Stimulated activated CD4-positive, alpha-beta T cell treated with anti-CD3 and anti-CD28 coated beads, Interleukin-4, amount 100 ng/mL, for 1 hour (primary cell): Measurements from ENCODE around the gene SLC44A1.
"Not testable (repeated sequence)": the region's sequence is repeated elsewhere in the genome, so short reads cannot be mapped to it uniquely, and the experiment has no call there.

Source experiments
- DNase-seq: peaks from one replicate; pipeline ENCODE4 v3.0.0-alpha.2; 2020

SLC44A1 gene

DNA sequence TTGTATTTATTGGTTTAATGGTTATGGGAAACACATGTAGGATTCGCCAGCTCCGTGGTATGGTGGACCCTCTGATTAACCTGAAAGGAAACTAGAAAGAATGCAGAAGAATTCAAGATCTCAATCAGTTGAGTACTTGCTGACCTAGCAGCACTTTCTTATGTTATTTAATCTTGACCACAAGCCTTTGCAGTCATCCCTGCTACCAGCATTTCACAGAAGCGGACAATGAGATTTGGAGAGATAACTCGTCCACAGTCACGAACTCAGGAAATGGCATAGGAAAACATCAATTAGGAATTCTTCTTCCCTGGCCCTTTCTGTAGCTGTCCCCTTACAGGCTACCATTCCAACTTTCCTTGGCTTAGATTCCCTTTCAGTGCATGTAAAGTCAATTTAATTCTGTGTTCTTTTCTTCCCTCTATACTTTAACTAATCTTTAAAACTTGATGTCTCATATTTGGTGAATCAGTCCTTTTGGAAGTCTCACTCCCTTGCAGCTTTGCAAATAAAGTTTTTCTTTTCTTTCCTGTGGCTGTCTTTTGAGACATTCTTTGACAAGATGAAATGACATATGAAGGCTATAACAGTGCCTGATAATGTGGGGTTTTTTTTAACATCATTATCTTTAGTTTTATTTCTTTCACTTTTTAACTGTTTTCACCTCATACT lies 1.3 kb upstream of the SLC44A1 start:
- no peak for DNase-seq

DNA sequence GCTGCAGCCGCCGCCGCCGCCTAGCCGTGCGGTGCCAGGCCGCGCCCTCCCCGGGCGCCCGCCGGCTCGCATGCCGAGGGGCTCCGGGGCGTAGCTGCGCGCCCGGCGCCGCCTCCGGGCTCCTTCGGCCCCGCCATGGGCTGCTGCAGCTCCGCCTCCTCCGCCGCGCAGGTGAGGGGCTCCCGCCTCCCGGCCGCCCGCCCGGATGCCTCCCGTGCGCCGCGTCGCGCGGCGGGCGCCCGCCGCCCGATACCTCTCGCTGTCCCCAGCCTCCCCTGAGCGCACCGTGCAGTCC lies 230 bp downstream of the SLC44A1 start:
- DNase-seq = no peak

DNA sequence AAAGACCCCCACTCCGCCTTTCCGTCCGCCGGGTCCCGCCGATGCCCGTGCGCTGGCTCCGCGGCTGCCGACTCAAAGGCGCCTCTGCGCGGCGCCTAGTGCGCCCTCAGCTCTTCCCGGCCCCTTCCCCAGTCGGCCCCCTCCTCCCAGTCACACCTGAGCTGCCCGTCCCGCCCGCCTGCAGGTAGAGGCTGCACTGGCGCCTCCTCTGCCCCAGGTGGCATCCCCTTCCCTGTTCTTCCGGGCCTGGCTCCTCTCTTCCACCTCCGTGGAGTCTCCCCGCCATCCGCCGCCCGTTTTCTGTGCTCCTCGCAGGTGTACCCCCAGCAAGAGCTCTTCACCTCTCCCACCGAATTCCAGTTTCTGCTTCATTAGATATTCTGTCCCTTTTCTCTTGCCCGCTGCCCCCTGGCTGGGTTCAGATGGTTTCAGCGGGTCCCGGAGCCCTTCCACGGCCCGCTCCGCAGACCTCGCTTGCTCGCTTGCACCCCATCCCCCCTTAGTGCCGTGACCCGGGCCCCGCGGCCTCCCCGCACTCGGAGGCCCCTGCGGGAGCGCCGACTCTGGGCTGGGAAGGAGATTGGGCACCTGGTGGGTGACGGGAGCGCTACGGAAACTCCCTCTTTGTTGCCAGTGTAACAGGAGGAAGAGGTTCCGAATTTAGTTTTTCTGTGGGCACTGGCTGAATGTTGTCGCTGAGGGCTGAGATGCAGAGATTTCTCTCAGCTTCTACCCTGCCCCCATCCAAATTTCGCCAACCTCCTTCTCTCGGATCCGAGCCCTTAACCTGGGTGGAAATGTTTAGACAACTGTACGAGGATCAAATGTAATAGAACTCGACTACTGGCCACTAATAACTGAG lies 809 bp downstream of the SLC44A1 start:
- peak; percentile 34 for DNase-seq

DNA sequence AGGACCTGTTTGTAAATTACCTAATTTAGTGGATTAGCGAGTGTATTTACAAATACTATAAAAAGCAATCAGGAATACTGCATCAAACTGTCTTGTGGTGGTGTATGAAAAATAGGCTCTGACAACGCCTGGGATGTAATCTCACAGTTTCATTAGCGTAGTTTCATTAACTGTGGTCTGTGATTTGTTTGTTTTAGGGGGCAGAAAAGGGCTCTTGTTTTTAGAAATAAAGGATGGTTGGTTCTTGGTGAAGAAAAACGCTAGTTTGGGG lies 1.4 kb downstream of the SLC44A1 start:
- DNase-seq = no peak

DNA sequence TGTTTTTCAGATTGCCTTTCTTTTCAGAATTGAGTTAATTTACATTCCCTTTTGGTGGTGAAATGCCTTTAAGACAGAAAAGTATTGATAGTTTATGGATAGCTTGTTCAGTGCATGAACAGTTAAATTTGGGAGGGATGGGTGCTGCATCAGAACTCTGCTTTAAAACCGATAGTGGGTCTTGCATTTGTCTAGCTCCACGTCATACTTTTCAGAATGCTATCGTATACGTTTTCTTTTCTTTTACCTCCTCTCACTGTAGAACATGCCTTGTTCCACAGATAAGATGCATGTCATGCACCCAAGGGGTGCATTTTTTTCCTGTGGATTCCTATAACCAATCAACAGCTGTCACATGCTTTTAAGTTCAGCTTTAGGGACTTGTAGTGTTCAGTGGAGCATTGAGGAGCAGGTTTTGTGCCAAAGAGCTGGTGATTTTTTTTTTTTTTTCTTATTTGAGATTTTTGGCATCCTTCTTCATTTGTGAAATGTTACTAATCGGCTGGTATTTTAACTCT lies 2.3 kb downstream of the SLC44A1 start:
- DNase-seq = no peak

DNA sequence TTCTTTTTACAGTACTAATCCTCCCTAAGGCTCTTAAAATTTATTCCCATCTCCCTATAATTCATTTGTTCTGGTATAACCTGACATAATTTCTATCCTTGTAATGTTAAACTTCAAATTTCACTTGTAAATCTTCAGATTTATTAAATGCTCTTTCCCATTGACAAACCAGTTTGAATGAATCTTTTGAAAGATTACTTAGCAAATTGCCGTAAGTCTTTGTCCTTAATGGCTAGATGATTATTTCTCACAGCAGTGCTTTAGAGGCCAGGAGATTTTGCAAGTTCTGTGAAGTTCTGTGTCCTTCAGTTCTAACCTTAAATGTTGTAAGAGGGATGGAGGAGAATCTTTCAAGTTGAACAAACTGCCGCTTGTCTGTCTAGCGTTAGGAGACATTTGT lies 4.2 kb downstream of the SLC44A1 start:
- DNase-seq = no peak

DNA sequence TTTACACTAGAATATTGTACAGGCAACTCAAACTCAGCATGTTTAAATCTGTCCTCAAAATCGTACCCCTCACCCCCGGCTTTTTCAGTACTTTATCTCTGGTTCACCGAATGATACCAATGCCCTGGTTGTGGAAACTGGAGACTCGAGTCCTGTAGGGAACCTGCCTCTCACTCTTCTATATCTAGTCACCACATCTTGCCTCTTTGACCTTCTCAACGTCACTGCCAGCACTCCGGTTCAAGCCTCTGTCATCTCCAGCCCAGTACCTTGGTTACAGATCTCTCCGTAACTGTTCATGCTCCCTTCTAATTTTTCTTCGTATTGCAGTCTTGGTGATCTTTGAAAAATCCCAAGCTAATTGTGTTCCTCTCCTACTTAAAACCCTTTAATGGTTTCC lies 6.7 kb downstream of the SLC44A1 start:
- DNase-seq = no peak

DNA sequence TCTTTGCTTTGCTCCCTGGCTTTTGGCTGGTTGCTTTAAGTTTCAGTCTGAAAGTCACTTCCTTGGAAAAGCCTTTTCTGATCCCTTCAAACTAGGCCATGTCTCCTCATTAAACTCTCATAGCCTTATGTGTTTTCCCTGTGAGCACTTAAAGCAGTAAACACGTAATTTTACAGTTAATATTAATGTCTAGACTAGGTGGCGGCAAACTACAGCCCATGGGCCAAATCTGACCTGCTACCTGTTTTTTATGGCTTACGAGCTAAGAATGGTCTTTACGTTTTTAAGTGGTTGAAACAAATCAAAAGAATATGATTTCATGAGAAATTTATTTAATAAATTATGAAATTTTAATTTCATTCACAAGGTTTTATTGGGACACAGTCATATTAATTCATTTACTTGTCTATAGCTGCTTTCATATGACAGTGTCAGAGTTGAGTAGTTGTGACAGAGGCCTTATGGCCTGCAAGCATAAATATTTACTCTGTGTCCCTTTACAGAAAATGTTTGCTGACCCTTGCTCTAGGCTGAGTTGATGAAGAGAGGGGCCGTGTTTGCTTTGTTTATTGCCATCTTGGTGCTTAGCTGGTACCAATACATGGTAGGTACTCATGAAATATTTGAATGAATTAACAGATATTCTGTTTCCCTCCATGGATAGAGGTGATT lies 7.4 kb downstream of the SLC44A1 start:
- DNase-seq = no peak

DNA sequence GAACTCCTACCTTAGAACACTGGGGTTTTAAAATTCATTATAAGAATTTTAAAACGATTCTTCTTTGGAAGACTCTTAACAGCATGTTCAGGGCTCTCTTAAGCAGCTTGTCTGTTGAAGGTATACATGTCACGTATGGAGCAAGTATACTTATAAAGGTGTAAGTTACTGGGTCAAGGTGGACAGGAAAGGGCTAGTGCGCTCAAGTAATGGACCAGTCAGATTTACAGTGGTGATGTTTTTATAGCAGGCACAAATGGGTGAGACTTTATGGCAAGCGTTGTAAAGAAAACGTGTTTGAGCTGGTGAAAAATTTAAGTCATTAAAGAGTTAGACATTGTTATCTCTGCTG lies 7.9 kb downstream of the SLC44A1 start:
- no peak for DNase-seq

DNA sequence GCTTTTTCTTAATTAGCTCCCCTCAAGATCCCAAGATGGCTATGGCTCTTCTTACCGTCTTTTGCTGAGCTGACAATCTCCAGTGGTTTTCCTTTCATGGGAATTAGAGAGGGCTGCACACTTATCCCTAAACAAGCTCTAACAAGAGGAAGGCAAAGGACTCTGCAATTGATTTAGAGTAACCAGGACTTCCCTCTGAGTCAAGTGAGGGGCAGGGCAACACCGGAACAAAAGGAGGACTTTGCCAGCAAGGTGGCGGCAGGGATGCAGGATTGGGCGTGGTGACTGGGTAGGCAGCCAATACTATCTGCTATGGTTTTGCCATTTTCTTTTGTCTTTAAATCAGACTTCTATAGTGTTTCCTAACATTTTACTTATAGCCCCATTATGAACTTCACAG lies 9.8 kb downstream of the SLC44A1 start:
- no peak for DNase-seq

DNA sequence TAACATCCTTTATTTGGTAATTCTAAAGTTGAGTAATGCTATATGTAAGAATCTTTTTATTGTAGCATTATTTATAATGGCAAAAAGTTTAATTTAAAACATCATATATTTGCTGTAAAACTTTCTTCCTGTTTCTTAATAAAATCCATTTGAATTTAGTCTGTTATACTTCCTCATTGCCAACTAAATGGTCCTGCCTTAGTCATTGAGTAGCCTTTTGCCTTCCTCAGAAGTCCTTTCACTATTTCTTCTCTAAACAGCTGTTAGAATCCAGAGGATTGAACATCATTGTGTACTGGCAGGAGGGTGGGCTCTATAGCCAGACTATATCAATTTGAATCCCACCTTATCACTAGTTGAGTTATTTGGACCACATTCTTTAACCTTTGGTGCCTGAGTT lies 11.0 kb downstream of the SLC44A1 start:
- no peak for DNase-seq

DNA sequence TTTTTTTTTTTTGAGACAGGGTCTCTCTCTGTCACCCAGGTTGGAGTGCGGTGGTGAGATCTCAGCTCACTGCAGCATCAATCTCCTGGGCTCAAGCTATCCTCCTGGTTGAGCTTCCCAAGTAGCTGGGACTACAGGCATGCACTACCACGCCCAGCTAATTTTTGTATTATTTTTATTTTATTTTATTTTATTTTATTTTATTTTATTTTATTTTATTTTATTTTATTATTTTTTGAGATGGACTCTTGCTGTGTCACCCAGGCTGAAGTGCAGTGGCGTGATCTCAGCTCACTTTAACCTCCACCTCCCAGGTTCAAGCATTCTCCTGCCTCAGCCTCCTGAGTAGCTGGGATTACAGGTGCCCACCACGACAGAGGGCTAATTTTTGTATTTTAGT lies 12.1 kb downstream of the SLC44A1 start:
- not testable (repeated sequence) for DNase-seq

DNA sequence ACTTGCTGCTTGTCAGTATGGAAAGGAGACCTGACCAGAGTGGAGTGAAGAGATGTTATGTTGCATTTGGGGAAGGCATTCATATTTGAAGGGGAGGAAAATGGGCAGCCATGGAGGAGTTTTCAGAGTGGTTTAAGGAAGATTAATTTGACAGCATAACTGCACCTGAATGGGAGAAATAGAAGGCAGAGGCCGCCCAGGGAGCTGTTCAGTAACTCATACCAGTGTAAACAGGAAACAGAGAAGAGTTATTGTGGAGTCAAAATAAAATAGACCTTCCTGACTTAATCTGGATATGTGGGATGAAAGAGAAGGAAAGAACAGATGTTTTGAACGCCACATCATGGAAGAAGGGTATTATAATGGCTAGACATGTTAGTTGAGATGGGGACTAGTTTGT lies 13.4 kb downstream of the SLC44A1 start:
- DNase-seq = no peak

DNA sequence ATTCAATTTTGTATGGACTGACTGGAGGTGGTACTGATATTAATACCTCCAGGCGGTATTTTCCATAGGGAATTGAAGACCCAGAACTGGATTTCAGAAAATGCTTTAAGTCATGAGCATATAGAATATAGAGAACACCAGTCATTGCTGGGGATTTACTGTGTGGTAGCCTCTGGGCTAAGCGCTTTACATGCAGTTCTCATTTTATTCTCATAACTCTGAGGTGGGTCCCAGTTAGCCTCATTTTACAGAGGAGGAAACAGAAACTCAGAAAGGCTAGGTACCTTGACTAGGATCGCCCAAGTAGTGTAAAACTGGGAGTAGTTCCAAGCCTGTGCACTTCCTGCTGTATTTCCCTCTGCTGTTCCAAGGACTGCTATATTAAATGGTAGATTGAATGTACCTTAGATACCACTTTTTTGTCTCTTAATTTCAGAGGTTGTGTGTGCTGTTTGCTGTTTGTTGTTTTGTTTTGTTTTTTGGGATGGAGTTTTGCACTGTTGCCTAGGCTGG lies 13.8 kb downstream of the SLC44A1 start:
- no peak for DNase-seq

DNA sequence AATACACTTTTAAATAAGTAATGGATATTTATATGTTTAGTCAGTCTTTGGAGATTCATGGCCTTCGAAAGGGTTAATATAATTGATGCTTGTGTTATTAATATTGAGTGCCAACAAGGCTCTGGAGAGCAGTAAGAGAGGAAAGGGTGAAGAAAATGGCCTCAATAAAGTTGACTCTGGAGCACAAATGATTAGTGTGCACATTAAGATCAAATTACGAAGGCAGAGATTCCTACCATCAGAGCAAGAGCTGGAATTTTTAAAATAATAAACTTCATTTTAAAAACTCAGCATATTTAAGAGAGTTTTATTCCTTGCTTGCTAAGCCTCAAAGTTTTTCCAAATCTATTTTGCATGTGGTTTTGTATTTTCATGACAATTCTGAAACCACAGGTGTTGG lies 14.8 kb downstream of the SLC44A1 start:
- DNase-seq = no peak

DNA sequence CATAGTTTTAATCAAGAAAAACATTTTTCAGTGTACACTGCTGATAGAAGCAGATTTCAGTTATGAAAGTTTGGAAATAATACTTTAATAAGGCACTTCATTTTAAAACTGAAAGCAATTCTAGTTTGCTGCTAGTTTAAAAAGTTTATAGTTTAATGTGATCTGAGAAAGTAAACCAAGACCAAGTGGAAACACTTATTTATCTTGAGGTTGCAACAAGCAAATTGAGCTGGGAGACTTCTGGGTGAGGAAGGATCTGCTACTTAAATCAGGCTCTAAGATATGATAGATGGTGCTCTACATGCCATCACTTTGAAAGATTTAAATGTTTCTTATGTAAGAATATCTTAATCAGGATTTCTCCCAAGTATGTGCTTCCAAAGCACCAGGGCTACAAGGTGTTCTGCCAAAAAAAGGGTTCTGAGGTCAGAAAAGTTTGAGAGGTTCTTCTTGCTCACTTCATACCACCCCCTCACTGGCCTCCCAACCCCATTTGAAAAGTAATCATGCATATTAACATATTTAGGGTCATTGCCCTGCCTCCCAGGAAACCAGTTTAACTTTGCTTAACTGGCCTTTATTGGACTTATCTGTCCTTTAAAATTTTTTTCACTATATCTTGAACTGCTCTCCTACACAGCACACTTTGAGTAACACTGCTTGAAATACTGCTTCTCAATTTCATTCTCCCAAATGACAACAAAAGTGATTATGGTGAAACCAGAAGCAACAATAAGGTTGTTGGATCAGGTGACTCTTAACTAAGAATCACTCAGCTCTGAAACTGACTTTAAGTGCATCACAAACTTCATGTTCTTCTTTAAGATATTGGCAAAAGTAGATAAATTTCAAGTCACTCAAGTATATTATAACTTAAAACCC lies 15.5 kb downstream of the SLC44A1 start:
- no peak for DNase-seq

DNA sequence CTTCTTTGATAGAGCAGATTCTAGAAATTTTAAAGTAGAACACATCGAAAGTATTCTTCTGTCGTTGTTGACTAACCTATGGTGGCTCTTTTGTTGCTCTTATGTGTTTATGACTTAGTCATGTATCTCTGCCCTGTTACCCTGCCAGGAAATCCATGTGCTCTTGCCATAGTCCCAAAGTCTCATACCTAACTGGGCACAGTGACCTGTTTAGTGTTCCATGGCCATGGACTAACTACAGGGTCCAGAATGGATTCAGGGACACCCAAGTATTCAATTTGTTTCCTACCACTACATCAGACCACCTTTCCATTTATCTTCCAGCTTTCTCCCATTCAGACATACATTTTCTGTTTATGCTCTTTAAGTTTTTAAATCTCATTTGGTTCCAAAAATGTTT lies 18.0 kb downstream of the SLC44A1 start:
- DNase-seq = no peak

DNA sequence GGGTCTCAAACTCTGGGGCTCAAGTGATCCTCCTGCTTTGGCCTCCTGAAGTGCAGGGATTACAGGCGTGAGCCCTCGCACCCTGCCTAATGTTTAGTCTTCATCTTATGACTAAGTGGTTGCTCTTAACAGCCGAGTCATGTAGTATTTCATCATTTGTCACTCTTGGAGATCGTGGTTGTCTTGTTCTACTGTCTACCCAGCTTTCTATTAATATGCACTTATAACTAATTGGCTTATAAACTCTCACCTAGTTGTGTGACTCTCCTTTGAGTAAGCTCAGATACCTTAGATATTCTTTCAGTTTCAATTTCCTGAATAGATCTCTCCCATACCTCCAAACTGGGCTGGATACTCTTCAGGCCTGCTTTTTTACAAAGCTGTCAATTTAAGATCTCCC lies 19.9 kb downstream of the SLC44A1 start:
- DNase-seq = no peak

DNA sequence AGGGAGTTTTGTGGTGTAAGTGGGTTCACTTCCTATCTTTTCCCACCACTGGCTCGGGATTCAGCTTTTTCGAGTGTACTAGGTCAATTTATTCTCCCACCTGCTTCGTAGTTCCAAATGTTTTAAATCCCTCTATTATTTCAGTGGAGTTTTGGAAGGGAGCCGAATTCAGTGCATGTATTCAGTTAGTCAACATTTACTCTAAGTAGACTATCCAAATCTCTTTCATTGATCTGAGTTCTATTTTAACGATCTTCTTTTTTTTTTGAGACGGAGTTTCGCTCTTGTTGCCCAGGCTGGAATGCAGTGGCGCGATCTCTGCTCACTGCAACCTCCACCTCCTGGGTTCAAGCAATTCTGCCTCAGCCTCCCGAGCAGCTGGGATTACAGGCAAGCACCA lies 23.8 kb downstream of the SLC44A1 start:
- DNase-seq = not testable (repeated sequence)

DNA sequence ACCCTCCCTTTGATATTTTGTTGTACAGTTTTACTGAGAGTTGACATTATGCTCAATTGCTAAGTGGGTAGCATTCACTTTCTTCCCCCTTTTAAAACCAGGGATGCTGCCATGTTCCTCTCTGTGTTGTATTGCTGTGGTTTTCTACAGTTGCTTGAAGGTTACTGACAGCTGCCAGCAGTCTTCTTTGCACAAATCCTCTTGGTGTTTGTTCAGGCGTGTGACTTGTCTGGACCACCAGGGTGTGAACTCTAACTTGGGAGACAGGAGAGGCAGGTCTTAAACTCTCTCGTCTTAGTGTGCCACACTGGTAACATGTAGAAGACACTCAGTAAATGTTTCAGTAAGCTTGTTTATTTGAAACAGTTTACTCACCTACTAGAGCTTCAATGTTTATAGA lies 25.1 kb downstream of the SLC44A1 start:
- DNase-seq = no peak

DNA sequence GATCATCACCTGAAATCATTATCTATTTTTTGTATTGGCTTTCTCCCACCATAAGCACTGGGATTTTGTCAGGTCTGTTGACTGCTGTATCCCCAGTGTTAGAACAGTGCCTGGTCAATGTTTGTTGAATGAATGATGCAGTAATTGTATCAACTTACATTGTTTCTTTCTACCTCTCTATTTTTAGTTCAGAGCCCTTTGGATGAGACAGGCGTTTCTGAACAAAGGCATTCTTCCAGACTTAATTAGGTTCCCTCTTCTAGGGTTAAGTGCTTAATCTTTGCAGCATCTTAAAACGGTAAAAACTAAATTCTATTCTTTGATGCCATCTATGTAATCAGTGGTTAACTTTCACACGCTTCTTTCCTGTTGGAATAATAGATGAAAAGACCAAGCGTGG lies 26.3 kb downstream of the SLC44A1 start:
- no peak for DNase-seq

DNA sequence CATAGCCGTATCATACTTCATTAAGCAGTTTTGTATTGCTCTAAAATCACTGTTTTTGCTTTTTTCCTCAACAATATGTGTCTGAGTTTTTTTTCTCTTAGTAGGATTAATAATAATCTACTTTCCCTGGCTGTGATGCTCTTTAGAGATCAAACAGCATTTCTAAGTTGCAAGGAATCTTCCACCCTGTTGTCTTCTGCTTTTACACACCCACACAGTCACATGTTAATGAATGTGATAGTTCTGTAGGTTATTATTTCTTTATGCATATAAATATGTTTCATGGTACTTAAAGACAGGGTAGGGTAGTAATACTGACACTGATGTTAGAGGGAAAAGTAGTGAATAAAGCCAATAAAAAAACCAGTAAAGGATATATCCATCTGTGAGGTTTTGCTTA lies 29.3 kb downstream of the SLC44A1 start:
- no peak for DNase-seq

DNA sequence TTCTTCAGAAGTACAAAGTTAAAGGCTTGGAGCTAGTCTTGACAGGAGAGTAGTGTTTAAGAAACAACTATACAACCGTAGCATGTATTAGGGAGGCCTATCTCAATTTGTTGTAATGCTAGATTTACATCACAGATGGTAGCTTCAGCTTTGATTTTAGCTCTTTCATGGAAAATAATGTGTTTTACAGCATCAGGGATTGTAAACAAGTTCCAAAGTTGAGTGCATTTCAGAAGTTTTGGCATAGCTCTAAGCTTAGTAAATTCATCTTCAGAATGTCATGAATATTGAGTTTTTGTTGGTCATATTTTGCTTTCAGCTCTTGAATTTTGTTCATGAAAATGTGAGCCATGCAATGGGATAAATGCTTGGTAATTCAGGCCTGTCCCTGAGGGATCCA lies 30.7 kb downstream of the SLC44A1 start:
- DNase-seq = no peak
